Activated T-cell treated with anti-CD3 and anti-CD28 coated beads for 1 hour (primary cell): ENCODE measurements around the gene MDP1.
A peak's percentile ranks its signal among the peaks of the same experiment; 100 is the strongest.

Source experiments
- DNase-seq: peaks from one replicate; pipeline ENCODE4 v3.0.0-alpha.2; 2020; ENCODE audit warnings: low read depth

Gene MDP1

DNA sequence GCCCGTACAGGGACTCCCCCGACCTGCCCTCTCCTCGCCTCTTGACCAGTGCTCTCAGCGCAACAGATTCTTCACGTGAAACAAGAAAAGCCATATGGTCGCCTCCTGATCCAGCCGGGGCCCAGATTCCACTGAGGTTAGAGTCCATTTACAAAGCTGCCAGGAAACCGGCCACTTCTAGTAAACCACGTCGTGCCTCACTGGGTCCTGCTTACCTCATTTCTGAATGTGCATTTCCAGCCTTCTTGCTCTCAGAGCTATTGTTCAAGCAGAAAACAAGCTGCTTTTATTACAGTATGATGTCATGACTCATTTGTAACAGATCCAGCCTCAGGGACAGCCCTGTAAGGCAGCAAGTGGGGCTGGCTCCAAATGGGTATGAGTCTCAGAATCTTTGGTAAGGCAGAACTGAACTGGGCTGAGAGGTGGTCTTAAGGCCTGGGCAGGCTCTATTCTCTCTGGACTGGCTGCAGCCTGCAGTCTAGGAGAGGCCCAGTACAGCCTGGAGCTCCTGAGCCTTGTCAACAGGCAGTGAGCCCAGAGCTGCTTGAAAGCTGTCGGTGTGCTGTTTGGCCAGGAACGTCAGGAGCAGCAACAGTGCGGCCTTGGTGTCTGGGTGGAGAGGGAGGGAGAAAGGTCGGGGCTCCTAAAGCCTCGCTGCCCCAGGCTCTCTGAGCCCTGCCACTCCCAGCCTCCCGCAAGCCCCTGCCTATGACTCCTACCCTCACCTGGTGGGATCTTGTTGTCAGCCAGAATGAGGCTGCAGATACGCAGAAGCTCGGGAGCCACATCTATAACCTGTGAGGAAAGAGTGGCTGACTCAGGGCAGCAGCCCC, 35.7 kb downstream of the MDP1 start:
- no peak for DNase-seq

DNA sequence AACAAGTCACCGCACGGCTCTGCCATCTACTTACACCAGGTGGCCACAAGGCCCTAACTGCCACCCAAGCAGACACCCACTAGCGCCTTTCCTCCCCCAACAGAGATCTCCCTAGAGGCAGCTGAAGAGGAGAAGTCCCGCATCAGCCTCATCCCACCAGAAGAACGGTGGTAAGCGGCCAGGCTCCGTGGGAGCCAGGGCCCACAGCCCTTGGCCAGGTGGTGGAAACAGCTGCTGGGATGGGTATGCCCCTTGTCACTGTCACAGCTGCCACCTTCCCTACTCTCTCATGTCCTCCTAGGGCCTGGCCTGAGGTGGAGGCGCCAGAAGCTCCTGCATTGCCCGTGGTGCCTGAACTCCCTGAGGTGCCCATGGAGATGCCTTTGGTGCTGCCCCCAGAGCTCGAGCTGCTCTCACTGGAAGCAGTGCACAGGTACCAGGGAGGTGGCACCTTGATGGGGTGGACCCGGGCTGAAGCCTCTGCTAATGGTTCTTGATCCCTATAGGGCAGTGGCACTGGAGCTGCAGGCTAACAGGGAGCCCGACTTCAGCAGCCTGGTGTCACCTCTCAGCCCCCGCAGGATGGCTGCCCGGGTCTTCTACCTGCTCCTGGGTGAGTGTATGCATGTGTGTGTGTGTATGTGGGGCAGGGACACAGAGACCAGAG, 36.4 kb downstream of the MDP1 start:
- no peak for DNase-seq

DNA sequence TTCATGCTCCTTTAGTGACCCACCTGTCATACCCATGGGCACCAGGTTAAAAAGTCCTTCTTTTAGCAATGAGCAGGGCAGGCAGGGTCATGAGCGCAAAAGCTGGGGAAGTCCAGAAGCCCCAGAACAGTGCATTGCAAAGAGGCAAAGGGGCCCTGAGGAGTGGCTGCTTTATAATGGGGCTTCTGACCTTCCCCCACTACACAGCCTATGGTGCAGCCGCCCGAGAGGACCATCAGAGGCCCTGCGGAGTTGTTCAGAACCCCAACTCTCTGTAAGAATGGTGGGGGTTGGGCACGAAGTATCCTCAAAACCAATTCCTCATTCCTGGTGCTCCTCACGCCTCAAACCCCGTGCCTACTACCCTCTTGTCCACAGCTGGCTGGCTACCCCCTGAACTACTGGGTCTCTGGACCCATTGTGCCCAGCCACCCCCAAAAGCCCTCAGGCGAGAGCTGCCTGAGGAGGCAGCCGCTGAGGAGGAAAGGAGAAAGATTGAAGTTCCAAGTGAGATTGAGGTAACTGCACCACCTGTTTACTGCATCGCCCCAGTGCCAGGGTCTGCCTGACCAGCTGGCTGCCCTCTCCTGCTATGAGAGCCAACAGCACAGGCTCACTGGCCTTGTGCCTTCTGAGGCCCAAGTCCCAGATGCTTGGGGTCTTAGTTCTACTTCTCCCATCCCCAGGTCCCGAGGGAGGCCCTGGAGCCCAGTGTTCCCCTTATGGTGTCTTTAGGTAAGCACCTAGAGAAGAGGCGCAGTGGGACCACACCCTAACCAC, 37.3 kb downstream of the MDP1 start:
- DNase-seq = no peak

DNA sequence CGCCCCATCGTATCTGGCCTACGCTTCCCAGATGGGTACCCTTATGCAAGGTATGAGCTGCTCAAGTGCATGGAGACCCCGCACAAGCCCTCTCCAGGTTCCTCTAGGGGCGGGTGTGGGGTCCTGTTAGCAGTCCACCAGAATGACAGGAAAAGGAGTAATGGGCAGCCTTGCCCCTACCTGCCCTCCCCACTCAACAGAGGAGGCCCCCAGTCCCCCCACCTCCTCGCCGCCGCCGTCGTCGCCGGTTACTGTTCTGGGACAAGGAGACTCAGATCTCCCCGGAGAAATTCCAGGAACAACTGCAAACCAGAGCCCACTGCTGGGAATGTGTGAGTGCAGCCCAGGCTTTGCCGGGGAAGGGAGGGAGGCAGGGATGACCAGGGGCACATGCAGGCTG, 38.0 kb downstream of the MDP1 start:
- no peak for DNase-seq

DNA sequence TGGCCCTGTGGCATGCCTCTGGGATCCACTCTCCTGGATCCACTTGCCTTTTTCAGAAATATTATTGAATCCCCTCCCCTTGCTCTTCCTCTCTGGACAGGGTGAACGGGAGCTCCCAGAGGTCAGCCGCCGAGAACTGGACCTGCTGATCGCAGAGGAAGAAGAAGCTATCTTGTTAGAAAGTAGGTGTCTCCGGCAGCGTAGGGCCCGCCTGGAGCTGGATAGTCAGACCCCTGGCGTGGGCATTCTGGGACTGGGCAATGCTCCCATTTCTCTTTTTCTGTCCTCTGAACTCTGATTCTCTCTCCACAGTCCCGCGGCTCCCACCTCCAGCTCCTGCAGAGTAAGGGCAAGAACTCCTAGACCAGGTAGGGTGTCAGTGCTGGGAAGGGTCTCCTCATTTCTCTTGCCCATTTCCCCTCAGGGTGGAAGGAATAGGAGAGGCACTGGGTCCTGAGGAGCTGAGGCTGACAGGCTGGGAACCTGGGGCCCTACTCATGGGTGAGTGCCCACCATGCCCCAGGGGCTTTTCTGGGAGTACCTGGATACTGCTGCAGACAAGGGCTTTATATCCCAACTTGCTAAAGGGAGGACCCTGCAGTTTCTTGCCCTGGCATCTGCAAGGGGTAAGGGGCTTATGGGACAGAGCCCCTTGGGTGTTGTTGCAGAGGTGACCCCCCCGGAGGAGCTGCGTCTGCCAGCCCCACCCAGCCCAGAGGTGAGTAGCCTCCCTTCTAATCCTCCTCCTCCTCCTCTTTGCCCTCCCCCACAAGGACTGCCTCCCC, 38.6 kb downstream of the MDP1 start:
- DNase-seq = no peak

DNA sequence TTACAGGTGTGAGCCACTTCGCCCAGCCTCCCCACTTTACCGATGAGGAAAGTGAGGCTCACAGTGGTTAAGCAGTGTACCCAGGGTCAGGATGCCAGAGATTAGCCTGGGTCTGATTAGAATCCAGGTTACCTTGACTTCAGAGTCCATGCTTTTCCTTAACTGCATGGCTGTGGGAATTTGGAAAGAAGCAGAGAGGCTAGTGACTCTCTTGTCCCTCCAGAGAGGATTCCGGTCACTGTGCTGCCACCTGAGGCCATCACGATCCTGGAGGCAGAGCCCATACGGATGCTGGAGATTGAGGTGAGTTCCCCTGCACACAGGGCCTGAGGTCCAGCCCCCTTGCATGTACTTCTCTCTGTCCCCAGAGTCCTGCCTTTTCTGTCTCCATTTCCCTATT, 39.3 kb downstream of the MDP1 start:
- no peak for DNase-seq

DNA sequence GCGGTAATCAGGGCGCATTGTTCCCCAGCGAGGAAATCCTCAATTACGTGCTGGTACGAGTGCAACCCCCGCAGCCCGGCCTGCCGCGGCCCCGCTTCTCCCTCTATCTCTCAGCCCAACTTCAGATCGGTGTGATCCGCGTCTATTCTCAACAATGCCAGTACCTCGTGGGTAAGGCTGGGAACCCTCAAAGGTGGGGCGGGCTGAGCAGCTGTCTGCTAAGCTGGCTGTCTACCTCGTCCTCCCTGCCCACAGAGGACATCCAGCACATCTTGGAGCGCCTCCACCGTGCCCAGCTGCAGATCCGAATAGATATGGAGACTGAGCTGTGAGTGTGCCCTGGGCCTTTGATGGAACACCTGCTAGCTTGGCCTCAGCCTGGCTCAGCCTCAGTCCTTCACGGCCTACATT, 43.0 kb downstream of the MDP1 start:
- DNase-seq = no peak

DNA sequence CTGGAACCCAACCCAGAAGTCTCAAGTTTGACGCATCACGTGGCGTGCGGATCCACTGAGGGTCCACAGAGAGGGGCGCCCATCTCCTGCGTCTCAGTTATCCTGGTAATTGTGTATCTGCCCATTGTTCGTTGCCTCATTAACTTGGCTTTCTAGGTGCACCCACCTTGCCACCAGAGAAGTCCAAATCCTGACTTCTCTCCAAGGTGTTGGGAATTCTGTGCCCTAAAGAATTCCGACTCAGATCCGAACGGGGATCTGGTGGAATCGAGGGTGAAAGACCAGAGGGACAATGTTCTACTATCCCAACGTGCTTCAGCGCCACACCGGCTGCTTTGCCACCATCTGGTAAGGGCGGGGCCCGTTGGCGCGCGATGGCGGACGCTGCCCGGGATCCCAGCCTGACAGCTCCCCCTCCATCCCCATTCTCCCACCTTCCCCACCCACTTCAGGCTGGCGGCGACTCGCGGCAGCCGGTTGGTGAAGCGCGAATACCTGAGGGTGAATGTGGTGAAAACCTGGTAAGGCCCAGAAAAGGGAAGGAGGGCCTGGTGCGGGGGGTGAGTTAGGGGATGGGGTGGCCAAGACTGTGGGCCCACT, 43.5 kb downstream of the MDP1 start:
- no peak for DNase-seq

DNA sequence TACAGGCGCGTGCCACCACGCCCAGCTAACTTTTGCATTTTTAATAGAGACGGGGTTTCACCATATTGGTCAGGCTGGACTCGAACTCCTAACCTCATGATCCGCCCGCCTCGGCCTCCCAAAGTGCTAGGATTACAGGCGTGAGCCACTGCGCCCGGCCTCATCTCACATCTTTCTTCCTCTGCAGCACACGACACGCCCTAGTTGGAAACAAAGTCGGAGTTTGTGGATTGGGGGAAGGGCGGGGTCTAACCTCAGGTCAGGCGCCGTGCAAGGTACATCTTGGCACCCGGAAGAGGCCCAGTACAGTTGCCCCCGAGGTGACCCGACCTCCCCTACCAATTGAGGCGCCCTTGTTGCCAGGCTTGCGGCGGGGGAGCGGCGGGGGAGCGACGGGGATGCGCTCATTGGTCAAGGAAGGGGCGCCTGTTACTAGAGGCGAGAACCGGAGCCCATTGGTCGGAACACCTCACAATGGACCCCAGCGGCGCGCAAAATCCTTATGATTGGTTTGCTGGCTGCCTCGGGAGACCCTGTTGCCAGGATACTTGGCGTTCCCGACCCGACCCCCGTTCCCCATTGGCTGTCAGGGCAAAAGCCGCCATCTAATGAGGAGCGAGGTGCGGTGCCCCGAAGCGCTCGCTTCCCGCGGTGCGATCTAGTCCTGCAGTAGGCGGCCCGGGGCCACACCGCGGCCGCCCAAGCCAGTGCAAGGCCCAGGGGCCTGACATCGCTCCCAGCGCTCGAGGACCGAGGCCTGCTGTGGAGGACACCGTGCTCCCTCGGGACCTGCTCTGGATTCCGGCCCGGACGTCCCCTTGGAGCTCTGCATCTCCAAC, 44.2 kb downstream of the MDP1 start, which contains the start of gene REC8:
TSS of gene REC8 (plus strand) at position 659 of the 839 bp plus-strand sequence. CDS start 473 bp downstream, outside the sequence.
- peak; percentile 59 for DNase-seq

DNA sequence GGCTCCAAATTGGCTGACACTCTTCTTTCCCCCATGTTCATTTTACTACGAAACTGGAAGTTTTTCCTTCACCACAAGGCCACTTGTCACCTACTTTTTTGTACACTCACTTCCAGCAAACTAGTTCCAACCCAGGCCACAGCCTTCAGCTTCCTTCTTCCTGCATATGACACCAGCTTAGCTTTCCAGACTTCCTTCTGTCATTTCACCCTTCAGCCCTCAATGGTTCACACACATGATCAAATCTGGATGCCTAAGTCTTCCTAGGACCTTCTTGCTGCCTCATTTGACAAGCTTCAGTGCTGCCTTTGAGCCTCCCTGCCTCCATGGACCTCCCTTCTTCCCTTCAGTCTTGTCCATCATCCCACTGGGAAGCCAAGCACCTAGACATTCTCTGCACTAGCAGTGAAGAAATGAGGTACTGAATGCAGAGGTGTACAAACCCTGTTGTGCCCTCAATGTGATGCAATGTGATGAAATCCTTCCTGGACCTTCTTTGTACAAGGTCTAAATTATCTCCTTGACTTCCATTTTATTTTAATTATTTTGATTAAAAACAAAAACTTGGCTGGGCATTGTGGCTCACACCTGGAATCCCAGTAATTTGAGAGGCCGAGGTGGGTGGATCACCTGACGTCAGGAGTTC, 48.3 kb downstream of the MDP1 start:
- DNase-seq = no peak

DNA sequence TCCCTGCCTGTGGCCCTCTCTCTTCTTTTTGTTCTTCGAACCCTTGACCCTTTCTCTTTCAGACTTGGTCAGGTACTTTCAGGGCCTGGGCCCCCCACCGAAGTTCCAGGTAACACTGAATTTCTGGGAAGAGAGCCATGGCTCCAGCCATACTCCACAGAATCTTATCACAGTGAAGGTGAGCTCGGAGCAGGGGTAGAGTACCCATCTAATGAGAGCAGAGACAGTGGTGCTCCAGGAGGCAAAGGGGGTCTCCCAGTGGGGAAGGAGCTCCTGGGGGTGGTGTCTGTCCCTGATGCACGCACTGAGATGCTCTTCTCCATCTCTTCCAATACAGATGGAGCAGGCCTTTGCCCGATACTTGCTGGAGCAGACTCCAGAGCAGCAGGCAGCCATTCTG, 50.1 kb downstream of the MDP1 start:
- no peak for DNase-seq

DNA sequence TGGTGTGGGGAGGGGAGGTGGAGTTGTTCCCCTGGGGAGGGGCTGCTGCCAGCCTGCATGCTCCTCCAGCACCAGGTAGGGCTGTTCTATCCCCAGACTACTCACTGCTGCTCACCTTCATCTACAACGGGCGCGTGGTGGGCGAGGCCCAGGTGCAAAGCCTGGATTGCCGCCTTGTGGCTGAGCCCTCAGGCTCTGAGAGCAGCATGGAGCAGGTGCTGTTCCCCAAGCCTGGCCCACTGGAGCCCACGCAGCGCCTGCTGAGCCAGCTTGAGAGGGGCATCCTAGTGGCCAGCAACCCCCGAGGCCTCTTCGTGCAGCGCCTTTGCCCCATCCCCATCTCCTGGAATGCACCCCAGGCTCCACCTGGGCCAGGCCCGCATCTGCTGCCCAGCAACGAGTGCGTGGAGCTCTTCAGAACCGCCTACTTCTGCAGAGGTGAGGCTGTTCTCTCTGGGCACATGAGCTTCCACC, 51.3 kb downstream of the MDP1 start:
- no peak for DNase-seq
